Kidney epithelial cell (primary cell): Measurements from ENCODE around the gene ICOS. TPM values are rescaled to one million over a fixed set of nuclear protein-coding genes. Genes with fewer than 3 reads are reported as not detected.

Experiments used
- DNase-seq: peaks from one replicate; pipeline ENCODE4 v3.0.0-alpha.2; 2010; ENCODE audit warnings: low read depth
- H3K27me3 ChIP-seq: 2 replicates; pipeline ENCODE4 v1.6.0; 2011; ENCODE audit warnings: low read length; ENCODE audit not compliant: control insufficient read depth, insufficient read depth
- H3K36me3 ChIP-seq: 2 replicates; pipeline ENCODE4 v1.5.1; 2011; ENCODE audit warnings: low read length; ENCODE audit not compliant: control insufficient read depth, insufficient read depth
- H3K4me3 ChIP-seq: 2 replicates; pipeline ENCODE4 v1.5.1; 2011; ENCODE audit warnings: low read depth, mild to moderate bottlenecking, control low read depth, low read length
- total RNA-seq: library from RNA; depleted of rRNA; stranded (reverse); fragments of >200 nt; gene quantifications from 2 replicates; pipeline ENCODE4 v1.2.3, GENCODE V29; 2015
- TF ChIP-seq, protein P1 (sequence below): IDR thresholded peaks from 2 replicates; pipeline ENCODE4 v1.5.1; 2011; ENCODE audit warnings: mild to moderate bottlenecking, moderate library complexity, low read length, control low read depth, inconsistent platforms; ENCODE audit not compliant: insufficient read depth, poor library complexity, severe bottlenecking

ICOS gene
- total RNA-seq, 1 donor from 2014 or later, result not detected

DNA sequence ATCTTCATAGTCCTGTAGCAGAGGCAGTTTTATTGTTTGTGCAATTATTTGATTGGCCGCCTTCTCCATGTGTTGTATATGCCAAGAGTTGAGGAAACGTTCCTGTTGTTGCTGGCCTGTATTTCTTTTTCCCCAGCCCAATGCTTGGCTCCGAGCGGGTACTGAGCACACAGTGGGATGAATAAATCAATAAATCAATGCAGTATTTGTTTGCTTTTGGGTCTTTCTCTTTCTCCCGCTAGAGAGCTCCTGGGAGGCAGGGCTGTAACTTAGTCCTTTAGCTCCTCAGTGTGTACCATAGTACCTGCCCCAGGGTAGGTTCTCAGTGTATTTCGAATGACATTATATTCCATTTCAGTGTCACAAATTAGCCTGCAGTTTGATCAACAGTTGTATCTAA, 71.8 kb downstream of the ICOS start:
- TF ChIP-seq, protein P1, sequence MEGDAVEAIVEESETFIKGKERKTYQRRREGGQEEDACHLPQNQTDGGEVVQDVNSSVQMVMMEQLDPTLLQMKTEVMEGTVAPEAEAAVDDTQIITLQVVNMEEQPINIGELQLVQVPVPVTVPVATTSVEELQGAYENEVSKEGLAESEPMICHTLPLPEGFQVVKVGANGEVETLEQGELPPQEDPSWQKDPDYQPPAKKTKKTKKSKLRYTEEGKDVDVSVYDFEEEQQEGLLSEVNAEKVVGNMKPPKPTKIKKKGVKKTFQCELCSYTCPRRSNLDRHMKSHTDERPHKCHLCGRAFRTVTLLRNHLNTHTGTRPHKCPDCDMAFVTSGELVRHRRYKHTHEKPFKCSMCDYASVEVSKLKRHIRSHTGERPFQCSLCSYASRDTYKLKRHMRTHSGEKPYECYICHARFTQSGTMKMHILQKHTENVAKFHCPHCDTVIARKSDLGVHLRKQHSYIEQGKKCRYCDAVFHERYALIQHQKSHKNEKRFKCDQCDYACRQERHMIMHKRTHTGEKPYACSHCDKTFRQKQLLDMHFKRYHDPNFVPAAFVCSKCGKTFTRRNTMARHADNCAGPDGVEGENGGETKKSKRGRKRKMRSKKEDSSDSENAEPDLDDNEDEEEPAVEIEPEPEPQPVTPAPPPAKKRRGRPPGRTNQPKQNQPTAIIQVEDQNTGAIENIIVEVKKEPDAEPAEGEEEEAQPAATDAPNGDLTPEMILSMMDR, result no peak
- Histone ChIP-seq H3K4me3 (no peak overlapping the region), H3K36me3 (no peaks in the 10 kb centered on the region), H3K27me3 (no peaks in the 10 kb centered on the region)
- no peak for DNase-seq

DNA sequence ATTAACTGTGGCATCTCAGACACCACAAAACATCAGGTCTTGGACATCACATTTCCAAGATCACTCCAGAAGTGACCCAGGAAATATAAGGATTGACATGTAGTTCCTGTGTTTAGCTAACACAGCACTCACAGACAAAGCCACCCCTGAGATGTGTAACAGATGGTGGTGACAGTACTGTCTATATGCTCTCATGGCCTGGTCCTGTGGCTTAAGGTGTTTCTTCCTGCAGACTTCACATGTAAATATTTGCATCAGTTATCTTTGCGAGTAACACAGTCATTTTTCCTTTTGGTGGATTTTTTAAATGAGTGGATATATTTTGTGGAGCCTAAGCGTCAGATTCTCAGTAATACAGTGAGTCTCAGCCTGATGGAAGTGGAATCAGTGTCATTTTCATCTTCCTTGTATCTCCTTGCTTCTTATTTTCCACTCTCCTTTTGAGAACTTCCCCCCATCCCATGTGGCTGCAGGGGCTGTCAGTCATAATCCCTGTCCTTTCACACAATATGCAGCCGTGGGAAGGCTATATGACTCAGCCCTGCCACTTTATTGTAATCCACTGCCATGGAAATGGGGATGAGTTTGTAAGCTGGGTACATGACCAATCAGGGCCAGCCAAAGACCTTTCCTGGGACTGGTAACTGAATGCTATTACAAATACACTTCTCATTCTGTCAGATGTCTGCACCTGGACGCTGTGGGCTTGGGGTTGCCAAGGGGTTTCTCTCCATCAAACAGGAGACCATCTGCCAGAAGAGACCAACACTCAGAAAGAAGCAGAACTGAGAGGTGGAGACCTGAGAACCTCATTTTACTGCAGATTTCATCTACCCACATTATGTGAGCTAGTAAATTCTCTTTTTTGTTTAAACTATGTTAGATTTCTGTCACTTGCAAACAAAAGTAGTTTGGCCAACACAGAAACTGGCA, 74.3 kb downstream of the ICOS start:
- no peak for DNase-seq

More for the DNA sequence above, 74.3 kb downstream of the ICOS start:
- Histone ChIP-seq H3K27me3 (no peaks in the 10 kb centered on the region), H3K36me3 (no peaks in the 10 kb centered on the region), H3K4me3 (no peak overlapping the region)
- TF ChIP-seq, protein P1, result no peak

Other genes with a start within 250 kb of the ICOS start
- gene CD28, start 230.1 kb upstream of the ICOS start, total RNA-seq, result not detected in 2 replicates
- gene CTLA4, start 69.0 kb upstream of the ICOS start, total RNA-seq, result not detected in 2 replicates